IMR-90 (cell line): ENCODE data around the gene RAPSN.

Experiments
- CTCF ChIP-seq: conservative IDR thresholded peaks from 2 replicates; pipeline ENCODE4 v1.5.1; 2012; ENCODE audit warnings: mild to moderate bottlenecking, low read depth, low read length, improper control_type of control experiment
- RAD21 ChIP-seq: IDR thresholded peaks from 2 replicates; pipeline ENCODE4 v1.6.1; 2012; ENCODE audit warnings: low read length, improper control_type of control experiment
- USF2 ChIP-seq: fragments of 150-350 bp; IDR thresholded peaks from 2 replicates; pipeline ENCODE4 v1.6.1; 2017; ENCODE audit warnings: mild to moderate bottlenecking, antibody characterized with exemption, low read length, low read depth

GRCh38 chr11:47488674-47489394, 39.9 kb upstream of the RAPSN start:
- TF ChIP-seq RAD21 (no peak), USF2 (no peak), CTCF (no peak)
